Osteocyte (in vitro differentiated cells): ENCODE results near the gene CHRFAM7A. TPM values are rescaled to one million over a fixed set of nuclear protein-coding genes. Genes with fewer than 3 reads are reported as not detected.
"Not testable (repeated sequence)": the region's sequence is repeated elsewhere in the genome, so short reads cannot be mapped to it uniquely, and the experiment has no call there.

ENCODE experiments used
- DNase-seq: peaks from one replicate; pipeline ENCODE4 v3.0.0; 2021; ENCODE audit warnings: mixed read lengths; ENCODE audit not compliant: unreplicated experiment; ENCODE audit errors: extremely low spot score
- H3K27ac Mint-ChIP-seq: one replicate; pipeline ENCODE4 v1.8.0; 2021; ENCODE audit warnings: mild to moderate bottlenecking, mixed read lengths; ENCODE audit not compliant: unreplicated experiment
- H3K27me3 Mint-ChIP-seq: one replicate; pipeline ENCODE4 v1.8.0; 2021; ENCODE audit warnings: mixed read lengths; ENCODE audit not compliant: unreplicated experiment
- H3K36me3 Mint-ChIP-seq: one replicate; pipeline ENCODE4 v1.8.0; 2021; ENCODE audit warnings: mixed read lengths; ENCODE audit not compliant: unreplicated experiment
- H3K4me1 Mint-ChIP-seq: one replicate; pipeline ENCODE4 v1.8.0; 2021; ENCODE audit warnings: mixed read lengths; ENCODE audit not compliant: unreplicated experiment
- H3K4me3 Mint-ChIP-seq: one replicate; pipeline ENCODE4 v1.8.0; 2021; ENCODE audit warnings: mild to moderate bottlenecking, moderate library complexity, mixed read lengths; ENCODE audit not compliant: unreplicated experiment
- H3K9me3 Mint-ChIP-seq: one replicate; pipeline ENCODE4 v1.8.0; 2021; ENCODE audit warnings: mixed read lengths; ENCODE audit not compliant: unreplicated experiment
- total RNA-seq: library from RNA; stranded (reverse); gene quantifications from 2 replicates; pipeline ENCODE4 v1.2.1, GENCODE V29; 2021

Gene CHRFAM7A
- total RNA-seq, 1 donor from 2014 or later: 1.7 TPM

DNA sequence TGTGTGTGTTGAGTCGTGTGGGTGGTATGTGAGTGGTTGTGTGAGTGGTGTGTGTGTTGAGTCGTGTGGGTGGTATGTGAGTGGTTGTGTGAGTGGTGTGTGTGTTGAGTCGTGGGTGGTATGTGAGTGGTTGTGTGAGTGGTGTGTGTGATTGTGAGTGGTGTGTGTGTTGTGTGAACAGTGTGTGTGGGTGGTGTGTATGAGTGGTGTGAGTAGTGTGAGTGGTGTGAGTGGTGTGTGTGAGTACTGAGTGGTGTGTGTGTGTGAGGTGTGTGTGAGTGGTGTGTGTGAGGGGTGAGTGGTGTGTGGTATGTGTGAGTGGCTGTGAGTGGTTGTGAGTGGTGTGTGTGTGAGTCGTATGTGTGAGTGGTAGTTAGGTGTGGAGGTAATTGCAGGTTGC, 17.5 kb downstream of the CHRFAM7A start:
- not testable (repeated sequence) for H3K9me3 Mint-ChIP-seq, H3K27ac Mint-ChIP-seq, H3K36me3 Mint-ChIP-seq, H3K4me3 Mint-ChIP-seq, H3K4me1 Mint-ChIP-seq, H3K27me3 Mint-ChIP-seq
- DNase-seq: peak; percentile 57

DNA sequence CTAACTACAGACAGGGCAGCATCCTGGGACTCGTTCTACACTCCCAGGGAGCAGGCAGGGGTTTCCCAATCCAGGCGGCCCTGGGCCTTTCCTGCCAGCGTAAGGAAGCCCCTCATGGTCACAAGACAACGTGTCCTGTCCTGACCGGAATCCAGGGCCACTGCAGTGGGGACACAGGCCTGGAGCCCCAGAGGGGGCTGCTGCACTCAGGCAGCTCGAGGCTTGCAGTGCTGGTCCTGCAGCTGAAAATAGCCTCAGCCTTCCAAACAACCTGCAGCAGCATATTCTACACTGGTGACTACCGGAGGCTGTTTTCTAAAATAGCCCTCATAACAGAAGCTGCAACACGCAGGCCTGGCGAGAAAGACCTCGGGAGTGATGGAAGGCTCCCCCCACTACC, 18.5 kb downstream of the CHRFAM7A start:
- not testable (repeated sequence) for H3K4me3 Mint-ChIP-seq, H3K9me3 Mint-ChIP-seq, H3K36me3 Mint-ChIP-seq, H3K27ac Mint-ChIP-seq, H3K4me1 Mint-ChIP-seq, H3K27me3 Mint-ChIP-seq
- DNase-seq: peak; percentile 44

- not testable (repeated sequence) for H3K4me1 Mint-ChIP-seq, H3K27ac Mint-ChIP-seq, H3K36me3 Mint-ChIP-seq, H3K27me3 Mint-ChIP-seq, H3K4me3 Mint-ChIP-seq, DNase-seq, H3K9me3 Mint-ChIP-seq
These were observed 25.1 kb downstream of the CHRFAM7A start for GRCh38 chr15:30368271-30368670.

DNA sequence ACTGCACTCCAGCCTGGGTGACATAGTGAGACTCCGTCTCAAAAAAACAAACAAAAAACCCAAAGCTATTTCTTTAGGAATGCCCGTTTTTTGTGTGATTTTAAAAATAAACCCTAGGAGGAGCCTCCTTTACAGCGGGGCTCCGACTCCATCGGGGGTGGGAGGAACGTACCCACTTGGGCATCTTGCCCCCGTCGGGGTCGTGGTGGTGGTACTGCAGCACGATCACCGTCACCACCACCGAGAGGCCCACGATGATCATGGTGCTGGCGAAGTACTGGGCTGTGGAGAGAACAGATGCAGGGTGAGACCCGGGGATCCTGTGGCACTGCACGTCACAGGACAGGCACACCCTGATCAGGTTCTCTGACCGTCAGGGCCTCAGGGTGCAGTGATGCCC, 26.1 kb downstream of the CHRFAM7A start:
- not testable (repeated sequence) for H3K27ac Mint-ChIP-seq, H3K9me3 Mint-ChIP-seq, H3K4me1 Mint-ChIP-seq, H3K4me3 Mint-ChIP-seq, H3K36me3 Mint-ChIP-seq, H3K27me3 Mint-ChIP-seq
- peak; percentile 80 for DNase-seq

- H3K27ac Mint-ChIP-seq, H3K9me3 Mint-ChIP-seq, H3K27me3 Mint-ChIP-seq, H3K4me3 Mint-ChIP-seq, H3K36me3 Mint-ChIP-seq, H3K4me1 Mint-ChIP-seq, DNase-seq: not testable (repeated sequence)
These were observed 31.9 kb downstream of the CHRFAM7A start for GRCh38 chr15:30361404-30361803.

DNA sequence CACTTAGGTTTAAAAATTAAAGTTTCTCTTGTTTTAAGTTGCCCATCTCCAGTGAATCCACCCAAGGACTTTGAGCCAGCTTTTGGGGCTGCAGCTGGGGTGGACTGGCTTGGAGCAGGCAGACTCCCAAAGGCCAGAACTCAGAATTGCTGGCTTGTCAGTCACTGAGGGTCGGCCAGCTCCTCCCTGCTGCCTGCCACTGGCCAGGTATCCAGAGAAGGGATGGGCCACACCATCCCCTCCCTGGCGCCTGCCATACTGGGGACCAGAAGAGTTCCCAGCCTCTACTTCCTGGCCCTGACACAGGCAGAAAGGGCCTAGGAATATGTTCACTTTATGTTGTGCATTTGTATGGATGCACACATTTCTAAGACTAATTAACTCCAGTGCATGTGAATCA, 32.4 kb downstream of the CHRFAM7A start:
- not testable (repeated sequence) for H3K9me3 Mint-ChIP-seq, H3K27me3 Mint-ChIP-seq, H3K4me1 Mint-ChIP-seq, H3K27ac Mint-ChIP-seq, DNase-seq, H3K36me3 Mint-ChIP-seq, H3K4me3 Mint-ChIP-seq

DNA sequence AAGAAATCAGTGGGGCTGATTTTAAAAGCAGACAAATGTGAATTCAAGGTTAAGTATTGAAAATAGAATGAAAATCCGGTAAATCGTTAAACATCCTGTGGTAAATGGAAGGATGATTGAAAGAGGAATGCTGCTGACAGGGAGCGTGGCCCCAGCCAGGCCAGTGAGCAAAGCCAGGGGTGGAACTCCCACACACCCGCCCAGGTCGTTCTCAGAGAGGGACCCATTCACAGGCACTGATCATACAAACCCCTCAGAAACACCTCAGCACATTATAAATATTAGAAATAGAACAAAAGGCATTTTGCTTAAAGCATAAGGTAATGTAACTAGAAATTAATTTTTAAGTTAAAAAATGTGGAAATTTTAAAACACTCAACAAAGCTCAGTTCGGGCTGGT, 38.3 kb downstream of the CHRFAM7A start:
- not testable (repeated sequence) for DNase-seq, H3K4me1 Mint-ChIP-seq, H3K27ac Mint-ChIP-seq, H3K36me3 Mint-ChIP-seq, H3K4me3 Mint-ChIP-seq, H3K27me3 Mint-ChIP-seq, H3K9me3 Mint-ChIP-seq

DNA sequence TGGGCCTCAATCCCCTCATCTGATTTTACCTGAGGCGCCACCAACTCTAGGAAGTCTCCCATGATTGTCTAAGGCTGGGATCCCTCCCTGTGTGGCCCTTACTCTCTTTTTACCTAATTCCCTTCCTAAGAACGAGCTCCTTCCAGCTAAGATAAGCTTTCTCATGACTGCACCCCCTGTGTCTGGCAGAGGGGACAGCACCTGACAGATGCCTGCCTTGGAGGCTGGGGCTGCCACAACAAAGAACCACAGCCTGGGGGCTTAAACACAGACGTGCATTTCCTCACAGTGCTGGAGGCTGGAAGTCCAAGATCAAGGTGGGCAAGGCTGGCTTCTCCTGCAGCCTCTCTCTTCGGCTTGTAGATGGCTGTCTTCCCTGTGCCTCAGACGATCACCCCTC, 43.5 kb downstream of the CHRFAM7A start:
- not testable (repeated sequence) for H3K27me3 Mint-ChIP-seq, DNase-seq, H3K4me3 Mint-ChIP-seq, H3K36me3 Mint-ChIP-seq, H3K27ac Mint-ChIP-seq, H3K4me1 Mint-ChIP-seq, H3K9me3 Mint-ChIP-seq

DNA sequence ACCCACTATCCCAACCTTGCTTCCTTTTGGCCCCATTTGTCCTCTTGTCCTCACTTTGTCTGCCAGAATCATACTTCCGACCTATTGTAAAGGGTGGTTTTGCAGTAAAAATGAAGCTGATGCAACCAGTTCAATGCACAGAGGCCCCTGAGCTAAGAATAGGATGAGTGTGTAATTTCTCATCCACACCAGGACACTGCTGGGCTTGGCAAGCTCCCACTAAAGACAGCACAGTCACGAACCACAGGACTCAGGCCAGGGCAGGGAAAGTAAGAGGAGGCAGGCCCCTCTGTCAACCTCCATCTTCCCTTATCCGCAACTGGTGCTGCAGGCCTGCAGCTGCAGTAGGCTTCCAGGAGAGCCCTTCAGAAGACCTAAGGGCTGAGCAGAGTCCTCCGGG, 56.8 kb downstream of the CHRFAM7A start:
- H3K27me3 Mint-ChIP-seq, H3K4me3 Mint-ChIP-seq, H3K27ac Mint-ChIP-seq, H3K9me3 Mint-ChIP-seq, H3K36me3 Mint-ChIP-seq, H3K4me1 Mint-ChIP-seq, DNase-seq: not testable (repeated sequence)

DNA sequence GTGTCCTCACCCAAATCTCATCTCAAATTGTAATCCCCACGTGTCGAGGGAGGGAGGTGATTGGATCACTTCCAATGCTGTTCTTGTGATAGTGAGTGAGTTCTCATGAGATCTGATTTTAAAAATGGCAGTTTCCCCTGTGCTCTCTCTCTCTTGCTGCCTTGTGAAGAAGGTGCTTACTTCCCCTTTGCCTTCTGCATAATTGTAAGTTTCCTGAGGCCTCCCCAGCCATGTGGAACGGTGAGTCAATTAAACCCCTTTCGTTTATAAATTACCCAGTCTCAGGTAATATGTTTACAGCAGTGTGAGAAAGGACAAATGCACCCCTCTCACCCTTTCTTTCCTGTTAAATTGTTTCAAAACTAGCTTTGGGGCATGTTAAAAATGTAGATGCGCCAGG, 59.2 kb downstream of the CHRFAM7A start:
- H3K27me3 Mint-ChIP-seq, H3K36me3 Mint-ChIP-seq, H3K4me1 Mint-ChIP-seq, H3K27ac Mint-ChIP-seq, DNase-seq, H3K4me3 Mint-ChIP-seq, H3K9me3 Mint-ChIP-seq: not testable (repeated sequence)

- not testable (repeated sequence) for H3K4me3 Mint-ChIP-seq, H3K36me3 Mint-ChIP-seq, H3K27ac Mint-ChIP-seq, H3K4me1 Mint-ChIP-seq, H3K27me3 Mint-ChIP-seq, H3K9me3 Mint-ChIP-seq, DNase-seq
These were observed 67.2 kb downstream of the CHRFAM7A start for GRCh38 chr15:30326145-30326544.

GRCh38 chr15:30321063-30321462, 72.3 kb downstream of the CHRFAM7A start:
- H3K27me3 Mint-ChIP-seq, H3K4me1 Mint-ChIP-seq, H3K9me3 Mint-ChIP-seq, H3K36me3 Mint-ChIP-seq, H3K27ac Mint-ChIP-seq, H3K4me3 Mint-ChIP-seq, DNase-seq: not testable (repeated sequence)

DNA sequence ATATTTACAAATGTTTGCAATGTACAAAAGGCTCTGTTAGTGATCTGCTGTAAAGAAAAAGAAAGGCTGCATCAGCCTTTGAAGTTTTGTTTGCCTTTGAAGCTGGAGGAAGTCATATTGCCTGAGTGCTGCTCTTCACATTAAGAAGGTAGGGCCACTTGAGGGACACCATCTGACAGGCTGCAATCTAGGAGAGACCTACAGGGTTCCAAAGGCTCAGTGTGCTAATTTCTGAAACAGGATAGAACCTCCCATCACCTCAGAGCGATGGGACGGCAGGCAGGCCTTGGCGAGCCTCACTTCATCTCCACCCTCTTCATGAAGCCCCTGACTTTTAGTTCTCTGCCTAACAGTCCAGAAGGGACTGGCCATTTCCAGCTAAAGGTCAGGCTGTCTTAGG, 77.6 kb downstream of the CHRFAM7A start:
- not testable (repeated sequence) for H3K27ac Mint-ChIP-seq, H3K4me3 Mint-ChIP-seq, H3K4me1 Mint-ChIP-seq, H3K27me3 Mint-ChIP-seq, H3K9me3 Mint-ChIP-seq, H3K36me3 Mint-ChIP-seq, DNase-seq
